ENCODE data around the gene RNPS1.

- TF ChIP-seq CTCF (IDR thresholded peaks at IDR 0.05) (no peak), POLR2A (IDR thresholded peaks at IDR 0.05) (no peak)
These were observed 17.1 kb upstream of the RNPS1 start for GRCh38 chr16:2284797-2285576.
